Activated CD8-positive, alpha-beta memory T cell treated with anti-CD3 and anti-CD28 coated beads for 4 hours (primary cell): ENCODE data around the gene HLCS.

Source experiments
- DNase-seq, 2 donors: peaks; one replicate each; pipeline ENCODE4 v3.0.0-alpha.2; 2020; ENCODE audit warnings: low read depth in 2 of 2

Gene HLCS

DNA sequence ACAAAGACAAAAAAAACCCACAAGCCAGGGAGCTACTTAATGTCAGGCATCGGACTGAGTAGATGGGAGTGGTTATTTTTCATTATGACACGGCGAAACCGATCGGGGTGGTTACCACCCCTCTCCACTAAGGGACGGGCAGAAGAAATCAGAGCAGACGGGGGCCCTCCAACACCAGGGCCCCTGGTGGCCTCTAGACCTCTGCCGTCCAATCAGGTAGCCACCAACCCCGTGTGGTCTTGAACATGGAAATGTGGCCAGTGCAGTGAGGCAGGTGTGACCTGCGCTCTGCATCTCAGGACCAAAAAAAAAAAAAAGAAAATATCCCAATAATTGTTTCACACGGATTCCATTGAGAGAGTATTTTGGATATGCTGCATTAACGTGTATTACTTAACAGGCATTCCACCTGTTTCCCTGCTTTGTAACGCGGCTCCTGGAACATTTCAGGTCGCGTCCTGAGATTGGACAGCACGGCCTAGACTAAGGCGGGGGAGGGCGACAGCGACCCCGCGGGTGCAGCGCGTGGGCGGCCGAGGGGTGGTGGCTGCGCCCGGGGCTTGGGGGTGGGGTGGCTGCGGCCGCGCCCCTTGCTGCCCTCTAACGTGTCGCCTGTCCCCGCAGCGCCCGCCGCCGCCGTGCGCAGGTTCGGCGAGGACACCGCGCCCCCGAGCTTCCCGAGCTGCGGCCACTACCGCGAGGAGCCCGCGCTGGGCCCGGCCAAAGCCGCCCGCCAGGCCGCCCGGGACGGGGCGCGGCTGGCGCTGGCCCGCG lies 219.2 kb downstream of the HLCS start:
- no peak for DNase-seq

DNA sequence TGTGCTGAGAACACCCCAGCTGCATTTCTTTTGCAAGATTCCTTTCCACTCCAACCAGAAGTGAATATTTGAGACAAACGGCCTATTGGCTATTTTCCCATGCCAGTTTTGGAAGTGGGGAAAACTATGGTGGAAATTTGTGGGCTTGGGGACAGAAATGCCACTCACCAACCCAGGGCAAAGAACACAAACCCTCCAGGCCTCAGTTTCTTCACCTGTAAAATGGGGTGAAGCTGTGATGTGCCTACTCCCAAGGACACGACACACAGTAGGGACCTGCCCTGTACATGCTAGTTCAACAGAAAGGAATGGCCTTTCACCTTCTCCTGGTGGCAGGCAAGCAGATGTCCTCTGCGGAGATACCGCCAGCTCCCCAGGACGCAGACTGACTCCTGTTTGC lies 221.0 kb downstream of the HLCS start:
- no peak for DNase-seq

DNA sequence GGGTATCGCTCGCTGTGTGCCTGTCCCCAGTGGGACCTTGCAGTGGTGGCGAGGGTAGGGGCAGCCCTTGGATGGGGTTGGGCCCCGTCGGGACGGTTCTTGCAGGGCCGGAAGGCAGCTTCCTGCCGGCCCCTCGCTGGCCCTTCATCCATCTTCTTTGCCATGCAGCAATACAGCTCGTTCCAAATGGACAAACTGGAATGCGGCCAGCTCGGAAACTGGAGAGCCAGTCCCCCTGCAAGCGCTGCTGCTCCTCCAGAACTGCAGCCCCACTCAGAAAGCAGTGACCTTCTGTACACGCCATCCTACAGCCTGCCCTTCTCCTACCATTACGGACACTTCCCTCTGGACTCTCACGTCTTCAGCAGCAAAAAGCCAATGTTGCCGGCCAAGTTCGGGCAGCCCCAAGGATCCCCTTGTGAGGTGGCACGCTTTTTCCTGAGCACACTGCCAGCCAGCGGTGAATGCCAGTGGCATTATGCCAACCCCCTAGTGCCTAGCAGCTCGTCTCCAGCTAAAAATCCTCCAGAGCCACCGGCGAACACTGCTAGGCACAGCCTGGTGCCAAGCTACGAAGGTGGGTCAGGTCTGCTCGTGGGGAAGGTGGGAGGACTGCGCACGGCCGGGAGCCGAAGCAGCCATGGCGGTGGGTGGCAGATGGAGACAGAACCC lies 221.8 kb downstream of the HLCS start:
- DNase-seq, result no peak

DNA sequence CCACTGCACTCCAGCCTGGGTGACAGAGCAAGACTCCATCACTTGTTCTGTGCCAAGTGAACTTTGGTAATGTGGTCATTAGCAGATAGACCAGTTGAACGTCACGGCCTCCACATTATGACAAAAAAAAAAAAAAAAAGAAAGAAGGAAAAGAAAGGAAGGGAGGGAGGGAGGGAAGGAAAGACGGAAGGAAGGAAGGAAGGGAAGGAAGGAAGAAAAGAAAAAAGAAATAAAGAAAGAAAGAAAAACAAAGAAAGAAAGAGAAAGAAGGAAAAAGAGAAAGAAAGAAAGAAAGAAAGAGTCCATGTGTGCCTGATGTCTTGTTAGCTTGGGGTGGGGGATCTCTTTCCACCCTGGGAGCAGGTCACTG lies 222.3 kb downstream of the HLCS start:
- no peak for DNase-seq

DNA sequence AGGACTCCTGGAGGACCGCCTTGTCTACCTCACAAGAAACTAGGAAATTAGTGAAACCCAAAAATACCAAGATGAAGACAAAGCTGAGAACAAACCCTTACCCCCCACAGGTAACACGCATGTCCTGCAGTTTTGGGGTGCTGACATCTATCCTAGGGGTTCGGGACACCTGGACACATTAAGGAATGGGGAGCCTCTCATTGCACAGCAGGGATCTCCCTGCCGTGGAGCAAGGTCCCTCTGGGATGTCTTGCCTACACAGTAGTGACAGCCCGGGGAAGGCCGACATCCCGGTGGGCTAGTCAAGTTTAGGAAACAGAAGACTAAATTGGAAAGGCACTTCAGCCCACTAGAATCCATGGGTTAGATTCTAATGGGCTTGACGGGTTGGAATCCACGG lies 223.0 kb downstream of the HLCS start:
- DNase-seq, result no peak

DNA sequence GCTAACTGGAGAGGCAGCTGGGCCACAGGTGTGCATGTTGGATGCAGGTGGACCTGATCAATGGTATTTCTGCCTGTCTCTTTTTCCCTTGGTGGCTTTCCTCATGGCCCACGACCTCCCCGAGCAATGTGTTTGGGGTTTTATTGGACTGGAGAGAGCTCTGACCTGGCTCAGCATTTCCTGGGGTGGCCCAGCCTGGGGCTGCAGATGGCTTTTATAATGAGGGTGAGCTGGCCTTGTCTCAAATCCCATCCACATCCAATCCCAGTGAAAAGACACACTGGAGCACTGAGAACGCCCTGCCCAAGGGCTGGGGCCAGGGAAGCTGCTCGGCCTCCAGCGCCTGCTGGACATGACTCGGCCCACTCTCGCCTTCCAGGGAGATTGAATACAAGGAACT lies 223.5 kb downstream of the HLCS start:
- DNase-seq, result no peak

DNA sequence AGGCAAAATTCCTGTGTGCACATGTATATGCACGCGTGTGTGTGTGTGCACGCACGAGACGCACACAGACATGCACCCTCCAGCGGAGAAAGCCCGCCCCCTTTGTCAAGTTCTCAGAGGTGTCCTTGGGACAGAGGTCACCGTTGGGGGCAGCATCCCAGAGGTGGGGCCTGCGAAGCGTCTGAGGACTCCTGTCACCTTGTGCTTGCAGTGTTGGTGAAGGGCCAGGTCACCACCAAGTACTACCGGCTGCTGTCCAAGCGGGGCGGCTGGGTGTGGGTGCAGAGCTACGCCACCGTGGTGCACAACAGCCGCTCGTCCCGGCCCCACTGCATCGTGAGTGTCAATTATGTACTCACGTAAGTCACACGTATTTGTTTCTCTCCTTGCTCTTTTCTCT lies 225.0 kb downstream of the HLCS start:
- no peak for DNase-seq

DNA sequence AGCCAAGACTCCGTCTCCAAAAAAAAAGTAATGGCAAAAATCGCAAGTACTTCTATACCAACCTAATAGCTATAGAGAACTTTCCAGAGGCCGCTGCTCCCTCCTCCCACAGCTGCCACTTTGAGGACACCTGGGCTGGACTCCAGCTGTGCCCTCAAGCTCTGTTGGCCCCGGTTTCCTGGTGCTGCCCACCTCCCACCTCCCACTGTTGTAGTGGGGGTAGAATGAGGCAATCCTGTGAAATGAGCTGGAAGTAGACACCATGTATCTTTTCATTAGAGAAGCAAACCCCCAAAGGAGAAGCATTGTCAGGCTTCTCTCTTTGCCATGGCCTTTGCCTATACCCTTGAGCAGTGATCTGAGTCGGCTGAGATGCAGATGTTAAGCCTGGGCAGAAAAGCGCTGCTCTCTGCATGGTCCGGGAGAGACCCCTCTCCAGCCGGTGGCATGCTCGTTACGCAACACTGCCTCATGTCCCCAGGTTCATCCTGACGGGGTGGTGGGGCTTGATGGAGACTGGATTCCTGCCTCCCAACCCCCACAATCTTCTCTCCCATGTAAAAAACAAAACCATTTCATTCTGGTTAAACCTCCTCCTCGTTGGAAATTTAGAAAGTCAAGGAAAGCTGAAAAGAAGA lies 227.9 kb downstream of the HLCS start:
- no peak for DNase-seq

DNA sequence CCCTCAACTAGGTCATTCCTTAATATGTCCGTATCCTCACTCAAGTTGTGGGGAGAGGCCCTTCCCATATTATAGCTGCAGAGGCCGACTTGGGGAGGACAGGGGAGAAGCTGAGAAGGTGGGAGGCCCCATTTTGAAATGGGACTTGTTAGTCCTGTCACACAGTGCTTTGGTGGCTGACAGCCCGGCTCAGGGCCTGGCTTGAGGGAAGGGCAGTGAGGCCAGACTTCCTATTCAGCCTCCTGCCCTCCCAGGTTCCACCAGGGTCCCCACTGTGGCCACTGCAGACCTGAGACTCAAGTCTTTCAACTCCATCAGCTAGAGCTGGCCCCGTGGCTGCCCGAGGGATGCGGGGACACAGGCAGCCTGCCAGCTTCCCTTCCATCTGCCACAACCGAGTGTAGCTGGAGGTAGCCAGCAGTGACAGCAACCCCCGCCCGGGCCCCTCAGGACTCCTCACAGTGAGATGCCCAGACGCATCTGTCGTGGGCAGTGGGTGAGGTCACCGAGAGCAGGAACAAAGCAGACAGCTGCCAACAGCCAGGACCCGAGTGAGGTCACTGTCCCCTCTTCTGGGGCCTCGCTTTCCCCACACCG lies 230.6 kb downstream of the HLCS start:
- DNase-seq, result no peak

DNA sequence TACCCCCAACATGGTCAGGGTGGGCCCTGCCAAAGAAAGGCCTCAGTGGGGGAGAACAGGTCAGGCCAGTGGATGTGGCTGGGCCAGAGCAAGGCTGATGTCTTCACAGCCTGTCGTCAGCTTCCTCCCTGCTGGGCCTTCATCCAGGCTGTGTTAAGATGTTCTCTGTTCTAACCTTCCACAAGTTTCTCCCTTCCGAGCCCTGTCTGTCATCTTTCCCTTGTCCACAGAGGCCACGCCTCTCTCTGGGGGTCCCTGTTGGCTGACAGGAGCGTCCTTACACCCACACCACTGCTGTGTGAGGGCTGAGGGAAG lies 231.3 kb downstream of the HLCS start:
- DNase-seq, result no peak

DNA sequence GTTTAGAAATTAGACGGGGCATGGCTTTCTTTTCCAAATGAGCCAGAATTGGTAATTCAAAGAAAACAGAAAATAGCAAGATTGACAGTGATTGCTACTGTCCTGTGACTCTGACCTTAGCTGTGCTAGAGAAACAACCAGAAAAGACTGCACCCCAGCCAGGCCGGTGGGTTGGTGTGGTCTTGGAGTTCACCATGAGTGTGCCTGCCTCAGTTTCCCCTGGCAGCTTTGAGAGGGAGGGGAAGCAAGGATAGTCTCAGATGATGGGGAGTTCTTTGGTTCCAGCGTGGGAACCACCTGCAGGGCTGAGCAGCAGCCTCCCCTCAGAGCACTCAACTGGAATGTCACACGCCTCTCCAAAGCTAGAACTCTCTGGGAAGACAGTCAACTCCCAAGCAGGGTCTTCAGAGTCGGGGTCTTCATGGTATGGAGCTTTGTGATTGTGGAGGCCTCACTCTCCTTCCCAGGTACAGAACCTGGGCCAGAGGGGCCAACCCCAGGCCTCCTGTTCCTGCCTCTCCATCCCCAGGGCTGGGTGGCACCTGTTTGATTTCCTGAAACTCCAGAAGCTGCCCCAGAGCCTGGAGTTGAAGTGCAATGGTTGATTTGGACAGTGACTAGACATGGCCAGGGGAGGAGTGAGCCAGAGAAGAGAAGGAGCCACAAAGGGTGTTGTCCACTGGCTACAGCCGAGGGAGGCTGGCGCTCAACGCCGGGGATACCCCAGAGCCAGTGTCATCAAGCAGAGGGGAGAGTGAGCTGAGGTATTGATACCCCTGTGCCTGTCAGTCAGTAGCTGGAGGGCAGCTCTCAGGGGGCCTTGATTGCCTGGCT lies 231.9 kb downstream of the HLCS start:
- no peak for DNase-seq

DNA sequence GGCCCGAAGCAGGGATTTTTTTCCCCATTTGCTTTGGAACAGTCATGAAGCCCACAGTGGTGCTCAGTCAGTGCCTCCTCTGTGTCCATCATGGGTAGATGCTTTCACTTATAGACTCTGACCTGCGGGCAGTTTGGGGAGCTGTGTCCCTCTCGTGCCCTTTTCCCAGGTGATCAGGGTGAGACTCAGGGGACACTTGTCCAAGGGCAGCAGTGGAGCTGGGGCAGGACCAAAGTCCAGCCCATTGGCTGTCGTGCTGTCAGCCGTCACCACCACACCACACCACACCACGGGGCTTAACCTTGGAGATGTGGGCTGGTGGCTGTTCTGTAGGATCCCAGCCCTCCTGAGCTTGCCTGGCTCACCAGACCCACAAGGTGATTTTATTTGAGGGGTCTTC lies 232.6 kb downstream of the HLCS start:
- no peak for DNase-seq

DNA sequence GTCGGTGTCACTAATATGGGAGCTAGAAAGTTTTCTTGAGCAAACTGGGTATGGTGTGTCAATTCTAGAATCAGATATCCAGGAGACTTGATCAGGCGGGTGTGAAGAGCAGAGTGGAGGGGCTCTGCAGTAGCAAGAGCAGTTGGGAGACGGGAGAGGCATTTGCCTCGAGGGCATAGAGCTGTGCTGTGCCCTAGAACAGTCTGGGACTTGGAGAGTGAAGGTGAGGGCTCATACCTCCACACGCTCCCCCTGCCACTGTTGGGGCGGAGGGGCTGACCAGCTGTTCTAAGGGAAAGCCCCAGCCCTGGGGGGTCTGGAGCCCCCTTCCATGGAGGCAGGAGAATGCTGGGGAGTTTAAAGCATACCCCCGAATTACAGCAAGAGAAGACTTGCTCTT lies 233.7 kb downstream of the HLCS start:
- no peak for DNase-seq

DNA sequence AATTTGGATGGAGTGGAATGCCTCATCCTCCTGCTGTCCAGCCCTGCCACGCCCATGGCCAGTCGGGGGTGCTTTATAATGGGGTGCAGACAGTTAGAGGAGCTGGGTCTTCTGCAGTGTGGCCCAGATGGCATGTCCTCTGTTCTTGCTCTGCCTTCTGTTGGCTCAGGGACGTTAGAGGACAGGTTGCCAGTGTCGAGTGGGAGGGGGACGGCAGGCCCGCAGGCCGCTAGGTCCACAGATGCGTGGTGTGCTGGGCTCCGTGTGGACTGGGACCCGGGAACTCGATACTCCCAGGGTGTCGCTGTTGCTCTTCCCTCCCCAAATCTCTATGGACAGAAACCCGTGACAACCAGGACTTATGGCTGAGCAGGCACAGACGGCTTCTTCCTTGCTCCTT lies 234.3 kb downstream of the HLCS start:
- DNase-seq, result no peak

DNA sequence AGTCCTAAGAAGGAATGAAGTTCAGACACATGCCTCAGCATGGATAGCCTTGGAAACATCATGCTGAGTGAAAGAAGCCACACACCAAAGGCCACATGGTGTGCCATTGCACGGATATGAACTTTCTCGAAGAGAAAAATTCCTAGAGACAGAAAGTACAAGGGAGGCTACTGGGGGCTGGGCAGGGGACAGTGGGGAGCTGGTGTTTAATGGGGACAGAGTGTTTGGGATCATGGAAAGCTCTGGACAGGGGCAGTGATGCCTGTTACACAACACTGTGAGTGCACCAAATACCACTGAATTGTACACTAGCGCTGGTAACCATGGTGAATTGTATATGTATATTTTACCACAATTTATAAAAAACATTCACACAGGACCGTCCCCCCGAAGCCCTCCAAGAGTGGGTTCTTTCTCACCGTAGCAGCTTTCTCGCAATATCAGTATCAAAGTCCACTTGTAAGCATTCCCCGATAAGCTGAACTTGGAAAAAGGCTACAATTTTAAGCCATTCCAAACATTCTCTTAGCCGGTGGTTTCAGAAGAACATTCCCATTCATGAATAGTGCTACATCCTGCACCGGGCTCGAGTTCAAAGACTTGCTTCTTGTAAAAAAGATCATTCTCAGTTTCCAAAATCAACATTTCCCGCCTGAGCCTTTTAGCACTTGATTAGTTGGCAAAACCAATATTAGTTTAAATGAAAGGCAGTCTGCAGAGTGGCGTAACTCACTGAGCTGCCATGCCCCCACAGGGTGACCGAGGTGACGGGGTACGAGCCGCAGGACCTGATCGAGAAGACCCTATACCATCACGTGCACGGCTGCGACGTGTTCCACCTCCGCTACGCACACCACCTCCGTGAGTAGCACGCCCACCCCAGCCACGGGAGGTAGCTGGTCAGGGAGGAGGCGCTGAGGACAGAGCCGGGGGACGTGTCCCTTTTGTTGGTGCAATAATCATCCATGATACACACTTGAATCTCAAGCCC lies 235.9 kb downstream of the HLCS start:
- DNase-seq, result no peak

DNA sequence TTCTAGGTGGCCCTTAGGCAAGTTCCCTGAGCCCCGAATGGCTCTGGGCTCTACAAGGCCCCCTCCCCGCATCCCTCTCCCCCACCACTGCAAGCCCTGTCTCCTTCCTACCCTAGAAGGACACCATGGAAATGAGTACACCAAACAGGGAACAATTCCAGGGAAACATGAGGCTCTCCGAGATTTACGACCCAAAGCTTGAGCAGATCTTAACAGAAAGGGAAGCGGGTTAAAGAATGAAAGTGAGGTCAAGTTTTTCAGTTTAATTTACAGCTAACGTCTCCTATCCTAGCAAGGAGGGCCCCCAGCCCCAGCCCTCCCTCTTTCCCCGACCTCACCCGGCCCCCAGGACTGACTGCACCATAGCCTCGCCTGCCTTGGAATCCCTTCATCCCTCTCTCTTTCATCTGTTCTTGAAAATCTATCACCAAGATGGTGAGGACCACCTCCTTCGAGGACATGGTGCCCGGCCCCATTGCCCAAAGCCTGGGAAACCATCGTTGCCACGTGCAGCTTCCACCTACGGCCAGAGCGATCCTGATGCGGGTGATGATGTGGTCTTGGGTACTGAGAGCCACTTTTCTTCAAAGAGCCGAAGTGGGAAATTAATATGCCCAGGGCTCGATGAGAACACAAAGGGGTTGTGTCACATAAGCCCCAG lies 237.0 kb downstream of the HLCS start:
- no peak for DNase-seq

DNA sequence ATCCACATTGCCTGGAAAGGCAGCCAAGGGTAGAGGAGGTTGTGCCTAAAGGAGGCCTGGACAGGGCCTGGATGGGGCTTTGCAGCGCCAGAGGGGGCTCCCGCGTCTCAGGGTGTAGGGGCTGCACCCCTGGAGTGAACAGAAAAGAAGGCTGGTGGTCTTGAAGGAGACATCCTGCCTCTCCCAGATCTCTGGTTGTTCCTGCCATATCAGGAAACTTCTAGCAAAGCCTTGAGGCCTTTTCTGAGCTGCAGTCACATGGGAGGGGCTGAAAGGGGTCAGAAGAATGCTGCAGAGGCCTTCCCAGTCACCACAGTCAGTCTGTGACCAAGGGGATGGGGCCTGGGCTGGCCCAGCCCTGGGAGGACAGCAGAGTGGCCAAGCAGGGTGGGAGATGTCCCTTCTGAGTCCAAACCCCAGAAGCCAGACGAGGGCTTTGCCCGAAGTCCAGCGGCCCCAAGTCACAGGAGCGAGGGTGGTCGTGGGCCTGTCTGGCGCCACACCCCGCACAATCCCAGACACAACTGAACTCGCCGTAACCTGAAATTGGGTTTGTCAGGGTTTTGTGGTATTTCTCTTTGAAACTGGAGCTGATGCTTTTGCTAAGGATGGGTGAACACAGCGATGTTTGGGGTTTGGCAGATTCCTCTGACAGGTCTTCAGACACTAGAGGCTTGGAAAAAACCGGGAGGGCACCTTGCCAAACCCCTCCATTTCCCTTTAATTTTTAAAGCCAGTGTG lies 237.9 kb downstream of the HLCS start:
- no peak for DNase-seq

DNA sequence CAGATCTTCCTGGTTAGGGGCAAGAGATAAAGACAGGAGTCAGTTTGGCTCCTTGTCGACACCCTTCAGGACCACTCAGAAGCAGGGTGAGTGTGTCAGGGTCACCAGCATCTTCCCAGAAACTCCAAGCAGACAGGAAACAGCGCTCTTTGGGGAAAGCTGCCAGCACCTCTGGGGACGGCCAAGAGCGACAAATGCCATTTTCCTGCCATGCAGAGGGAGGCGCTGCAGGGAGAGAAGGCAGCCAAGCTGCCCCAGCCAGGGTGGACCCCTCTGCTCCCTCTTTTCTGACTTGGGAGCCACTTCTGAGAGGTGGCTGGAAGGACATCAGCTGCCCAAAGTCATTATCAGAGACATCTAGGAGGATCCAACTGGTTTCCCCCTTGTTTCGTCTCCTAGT lies 238.6 kb downstream of the HLCS start:
- DNase-seq, result no peak

DNA sequence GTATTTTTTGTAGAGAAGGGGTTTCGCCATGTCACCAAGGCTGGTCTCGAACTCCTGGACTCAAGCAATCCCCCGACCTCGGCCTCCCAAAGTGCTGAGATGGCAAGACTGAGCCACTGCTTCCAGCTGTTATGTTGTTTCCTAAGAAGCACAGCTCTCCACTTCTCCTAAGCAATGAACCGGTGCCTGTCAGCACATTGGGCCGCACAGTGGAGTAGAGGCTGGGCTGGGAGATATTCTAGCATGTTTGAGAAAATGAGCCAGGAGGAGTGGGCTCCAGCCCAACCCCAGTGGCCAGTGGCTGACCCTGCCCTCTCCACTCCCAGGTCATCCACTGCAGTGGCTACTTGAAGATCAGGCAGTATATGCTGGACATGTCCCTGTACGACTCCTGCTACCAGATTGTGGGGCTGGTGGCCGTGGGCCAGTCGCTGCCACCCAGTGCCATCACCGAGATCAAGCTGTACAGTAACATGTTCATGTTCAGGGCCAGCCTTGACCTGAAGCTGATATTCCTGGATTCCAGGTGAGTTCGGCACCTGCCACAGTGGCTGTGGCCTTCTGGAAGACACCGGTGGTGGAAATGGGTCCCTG lies 240.6 kb downstream of the HLCS start:
- DNase-seq, result no peak
